ENCODE data around the gene ZSCAN5A. TPM values are rescaled to one million over a fixed set of nuclear protein-coding genes. Genes with fewer than 3 reads are reported as not detected.
A peak's percentile ranks its signal among the peaks of the same experiment; 100 is the strongest.
"Not testable (repeated sequence)": the region's sequence is repeated elsewhere in the genome, so short reads cannot be mapped to it uniquely, and the experiment has no call there.

ZSCAN5A gene
- total RNA-seq, 1 donor from 2014 or later: 7.5 TPM

- H3K9me3 Mint-ChIP-seq: peaks cover 9% of the 10 kb centered on the region
- H3K27ac Mint-ChIP-seq: no peak overlapping the region
- intact Hi-C loops (cut with micrococcal nuclease): no loop called here
- H3K36me3 Mint-ChIP-seq (ENCODE audit: low read depth): peaks cover 8% of the 10 kb centered on the region
- no peaks in the 10 kb centered on the region for H3K4me1 Mint-ChIP-seq (ENCODE audit: low read depth)
- H3K27me3 Mint-ChIP-seq (ENCODE audit: insufficient read depth): no peaks in the 10 kb centered on the region
- no peak for DNase-seq (ENCODE audit: low spot score)
- H3K4me3 Mint-ChIP-seq: no peak overlapping the region
Measured at GRCh38 chr19:56290104-56290503, 24.5 kb downstream of the ZSCAN5A start.

GRCh38 chr19:56284746-56285145, 29.9 kb downstream of the ZSCAN5A start:
- no peaks in the 10 kb centered on the region for H3K27me3 Mint-ChIP-seq (ENCODE audit: insufficient read depth)
- no peaks in the 10 kb centered on the region for H3K9me3 Mint-ChIP-seq
- no peaks in the 10 kb centered on the region for H3K36me3 Mint-ChIP-seq (ENCODE audit: low read depth)
- no peak overlapping the region for H3K4me3 Mint-ChIP-seq
- no peak overlapping the region for H3K27ac Mint-ChIP-seq
- no peaks in the 10 kb centered on the region for H3K4me1 Mint-ChIP-seq (ENCODE audit: low read depth)
- intact Hi-C loops (cut with micrococcal nuclease): no loop called here
- no peak for DNase-seq (ENCODE audit: low spot score)

- Mint-ChIP-seq H3K27me3 (ENCODE audit: insufficient read depth) (no peaks in the 10 kb centered on the region), H3K9me3 (no peaks in the 10 kb centered on the region), H3K27ac (no peak overlapping the region), H3K36me3 (ENCODE audit: low read depth) (no peaks in the 10 kb centered on the region), H3K4me3 (no peak overlapping the region), H3K4me1 (ENCODE audit: low read depth) (no peaks in the 10 kb centered on the region)
- intact Hi-C loops (cut with micrococcal nuclease): no loop called here
- no peak for DNase-seq (ENCODE audit: low spot score)
Measured at GRCh38 chr19:56282809-56283208, 31.8 kb downstream of the ZSCAN5A start.

- no peaks in the 10 kb centered on the region for H3K27me3 Mint-ChIP-seq (ENCODE audit: insufficient read depth)
- intact Hi-C loops (cut with micrococcal nuclease): no loop called here
- H3K4me1 Mint-ChIP-seq (ENCODE audit: low read depth): no peaks in the 10 kb centered on the region
- H3K36me3 Mint-ChIP-seq (ENCODE audit: low read depth): no peaks in the 10 kb centered on the region
- H3K9me3 Mint-ChIP-seq: peaks cover 4% of the 10 kb centered on the region
- no peak overlapping the region for H3K4me3 Mint-ChIP-seq
- DNase-seq (ENCODE audit: low spot score): no peak
- peak overlapping the region; percentile 8 for H3K27ac Mint-ChIP-seq
Measured at GRCh38 chr19:56273563-56274117, 41.0 kb downstream of the ZSCAN5A start.

GRCh38 chr19:56272161-56272798, 42.4 kb downstream of the ZSCAN5A start, which contains the start of gene EDDM13:
EDDM13 (plus strand) TSS chr19:56272748; CDS start chr19:56272835, 87 bp downstream.
- no peak within 1 kb of the TSS for H3K4me3 Mint-ChIP-seq
- peak within 1 kb of the TSS; percentile 8 for H3K27ac Mint-ChIP-seq
- H3K4me1 Mint-ChIP-seq (ENCODE audit: low read depth): no peaks in the 10 kb centered on the region
- no peak for DNase-seq (ENCODE audit: low spot score)
- peaks cover 4% of the 10 kb centered on the region for H3K9me3 Mint-ChIP-seq
- no peaks in the 10 kb centered on the region for H3K27me3 Mint-ChIP-seq (ENCODE audit: insufficient read depth)
- H3K36me3 Mint-ChIP-seq (ENCODE audit: low read depth): no peaks in the 10 kb centered on the region
- intact Hi-C loops (cut with micrococcal nuclease): no loop called here

GRCh38 chr19:56271151-56271550, 43.5 kb downstream of the ZSCAN5A start:
- H3K4me3 Mint-ChIP-seq: no peak overlapping the region
- H3K27me3 Mint-ChIP-seq (ENCODE audit: insufficient read depth): no peaks in the 10 kb centered on the region
- intact Hi-C loops (cut with micrococcal nuclease): no loop called here
- no peak for DNase-seq (ENCODE audit: low spot score)
- no peaks in the 10 kb centered on the region for H3K36me3 Mint-ChIP-seq (ENCODE audit: low read depth)
- H3K4me1 Mint-ChIP-seq (ENCODE audit: low read depth): no peaks in the 10 kb centered on the region
- H3K9me3 Mint-ChIP-seq: peaks cover 3% of the 10 kb centered on the region
- no peak overlapping the region for H3K27ac Mint-ChIP-seq

- Mint-ChIP-seq H3K36me3 (ENCODE audit: low read depth) (no peaks in the 10 kb centered on the region), H3K9me3 (no peaks in the 10 kb centered on the region), H3K27ac (no peak overlapping the region), H3K4me3 (no peak overlapping the region), H3K27me3 (ENCODE audit: insufficient read depth) (no peaks in the 10 kb centered on the region), H3K4me1 (ENCODE audit: low read depth) (no peaks in the 10 kb centered on the region)
- intact Hi-C loops (cut with micrococcal nuclease): no loop called here
- no peak for DNase-seq (ENCODE audit: low spot score)
Measured at GRCh38 chr19:56270676-56271075, 44.0 kb downstream of the ZSCAN5A start.

- H3K4me1 Mint-ChIP-seq (ENCODE audit: low read depth): no peaks in the 10 kb centered on the region
- DNase-seq (ENCODE audit: low spot score): no peak
- H3K4me3 Mint-ChIP-seq: no peak overlapping the region
- intact Hi-C loops (cut with micrococcal nuclease): no loop called here
- H3K27ac Mint-ChIP-seq: no peak overlapping the region
- H3K36me3 Mint-ChIP-seq (ENCODE audit: low read depth): no peaks in the 10 kb centered on the region
- no peaks in the 10 kb centered on the region for H3K27me3 Mint-ChIP-seq (ENCODE audit: insufficient read depth)
- H3K9me3 Mint-ChIP-seq: no peaks in the 10 kb centered on the region
Measured at GRCh38 chr19:56269348-56269747, 45.3 kb downstream of the ZSCAN5A start.

- no peak for DNase-seq (ENCODE audit: low spot score)
- Mint-ChIP-seq H3K4me1 (ENCODE audit: low read depth) (no peaks in the 10 kb centered on the region), H3K36me3 (ENCODE audit: low read depth) (no peaks in the 10 kb centered on the region), H3K27me3 (ENCODE audit: insufficient read depth) (no peaks in the 10 kb centered on the region), H3K27ac (no peak overlapping the region), H3K9me3 (no peaks in the 10 kb centered on the region), H3K4me3 (no peak overlapping the region)
- intact Hi-C loops (cut with micrococcal nuclease): no loop called here
Measured at GRCh38 chr19:56266051-56266450, 48.6 kb downstream of the ZSCAN5A start.

- no peak overlapping the region for H3K4me3 Mint-ChIP-seq
- H3K36me3 Mint-ChIP-seq (ENCODE audit: low read depth): no peaks in the 10 kb centered on the region
- H3K9me3 Mint-ChIP-seq: no peaks in the 10 kb centered on the region
- H3K4me1 Mint-ChIP-seq (ENCODE audit: low read depth): no peaks in the 10 kb centered on the region
- no peak overlapping the region for H3K27ac Mint-ChIP-seq
- no peak for DNase-seq (ENCODE audit: low spot score)
- no peaks in the 10 kb centered on the region for H3K27me3 Mint-ChIP-seq (ENCODE audit: insufficient read depth)
- intact Hi-C loops (cut with micrococcal nuclease): no loop called here
Measured at GRCh38 chr19:56263319-56263718, 51.3 kb downstream of the ZSCAN5A start.

GRCh38 chr19:56261932-56262331, 52.7 kb downstream of the ZSCAN5A start:
- H3K4me1 Mint-ChIP-seq (ENCODE audit: low read depth); DNase-seq (ENCODE audit: low spot score); H3K36me3 Mint-ChIP-seq (ENCODE audit: low read depth); H3K4me3 Mint-ChIP-seq; H3K27me3 Mint-ChIP-seq (ENCODE audit: insufficient read depth); H3K27ac Mint-ChIP-seq; H3K9me3 Mint-ChIP-seq; intact Hi-C loops (cut with micrococcal nuclease): not testable (repeated sequence)

- intact Hi-C loops (cut with micrococcal nuclease): no loop called here
- DNase-seq (ENCODE audit: low spot score): no peak
- H3K4me3 Mint-ChIP-seq: no peak overlapping the region
- H3K4me1 Mint-ChIP-seq (ENCODE audit: low read depth): no peaks in the 10 kb centered on the region
- no peaks in the 10 kb centered on the region for H3K27me3 Mint-ChIP-seq (ENCODE audit: insufficient read depth)
- H3K36me3 Mint-ChIP-seq (ENCODE audit: low read depth): no peaks in the 10 kb centered on the region
- H3K27ac Mint-ChIP-seq: no peak overlapping the region
- no peaks in the 10 kb centered on the region for H3K9me3 Mint-ChIP-seq
Measured at GRCh38 chr19:56261145-56261544, 53.5 kb downstream of the ZSCAN5A start.

GRCh38 chr19:56258272-56258671, 56.4 kb downstream of the ZSCAN5A start:
- Mint-ChIP-seq H3K4me1 (ENCODE audit: low read depth) (no peaks in the 10 kb centered on the region), H3K36me3 (ENCODE audit: low read depth) (no peaks in the 10 kb centered on the region), H3K9me3 (no peaks in the 10 kb centered on the region), H3K4me3 (no peak overlapping the region), H3K27ac (no peak overlapping the region), H3K27me3 (ENCODE audit: insufficient read depth) (no peaks in the 10 kb centered on the region)
- intact Hi-C loops (cut with micrococcal nuclease): no loop called here
- DNase-seq (ENCODE audit: low spot score): no peak

- Mint-ChIP-seq H3K27me3 (ENCODE audit: insufficient read depth) (no peaks in the 10 kb centered on the region), H3K4me3 (no peak overlapping the region), H3K27ac (no peak overlapping the region), H3K9me3 (peaks cover 8% of the 10 kb centered on the region), H3K4me1 (ENCODE audit: low read depth) (no peaks in the 10 kb centered on the region), H3K36me3 (ENCODE audit: low read depth) (no peaks in the 10 kb centered on the region)
- no peak for DNase-seq (ENCODE audit: low spot score)
- intact Hi-C loops (cut with micrococcal nuclease): loop anchor here (1.0 to 2.0 kb wide), 5 partner anchors 61 to 187 kb away; partner anchors contain the start of gene ZSCAN5A
Measured at GRCh38 chr19:56253737-56254136, 60.9 kb downstream of the ZSCAN5A start.
